HG03108 (cell line): Measurements from ENCODE around the gene CHRNE.
A peak's percentile ranks its signal among the peaks of the same experiment; 100 is the strongest.
"Not testable (repeated sequence)": the region's sequence is repeated elsewhere in the genome, so short reads cannot be mapped to it uniquely, and the experiment has no call there.

ENCODE experiments used
- ATAC-seq: cut with Tn5 transposase; IDR thresholded peaks from one replicate; pipeline ENCODE4 v1.9.1; 2021; ENCODE audit warnings: moderate library complexity; ENCODE audit not compliant: unreplicated experiment

The CHRNE gene

GRCh38 chr17:4939796-4940554 is 37.1 kb upstream of the CHRNE start, which contains the start of the genes RNF167 and SLC25A11:
RNF167 (plus strand) TSS chr17:4940268; CDS start chr17:4940910, 642 bp downstream.
SLC25A11 (minus strand) TSS chr17:4940046; CDS start chr17:4939910, 136 bp downstream.
- peak; percentile 73 for ATAC-seq

GRCh38 chr17:4939546-4939795 is 36.6 kb upstream of the CHRNE start:
- ATAC-seq = no peak

GRCh38 chr17:4938688-4939545 is 36.0 kb upstream of the CHRNE start:
- no peak for ATAC-seq

- no peak for ATAC-seq
Measured at GRCh38 chr17:4938069-4938491, 35.2 kb upstream of the CHRNE start.

GRCh38 chr17:4937553-4937952 is 34.7 kb upstream of the CHRNE start:
- ATAC-seq = no peak

- ATAC-seq = no peak
Measured at GRCh38 chr17:4936436-4936835, 33.5 kb upstream of the CHRNE start.

- ATAC-seq = no peak
Measured at GRCh38 chr17:4935650-4936049, 32.8 kb upstream of the CHRNE start.

- no peak for ATAC-seq
Measured at GRCh38 chr17:4934173-4934979, 31.5 kb upstream of the CHRNE start.

GRCh38 chr17:4933646-4934045 is 30.7 kb upstream of the CHRNE start:
- ATAC-seq = no peak

- ATAC-seq = no peak
Measured at GRCh38 chr17:4932756-4933155, 29.9 kb upstream of the CHRNE start.

- no peak for ATAC-seq
Measured at GRCh38 chr17:4931963-4932362, 29.1 kb upstream of the CHRNE start, which contains the start of gene GP1BA. GP1BA (plus strand) TSS chr17:4932277; CDS start chr17:4932605, 328 bp downstream.

- no peak for ATAC-seq
Measured at GRCh38 chr17:4928881-4929280, 26.0 kb upstream of the CHRNE start.

- not testable (repeated sequence) for ATAC-seq
Measured at GRCh38 chr17:4926577-4927335, 23.9 kb upstream of the CHRNE start.

GRCh38 chr17:4921320-4921719 is 18.4 kb upstream of the CHRNE start:
- ATAC-seq = no peak

GRCh38 chr17:4920351-4921048 is 17.6 kb upstream of the CHRNE start:
- no peak for ATAC-seq

GRCh38 chr17:4919511-4920047 is 16.7 kb upstream of the CHRNE start:
- no peak for ATAC-seq

GRCh38 chr17:4914551-4914950 is 11.7 kb upstream of the CHRNE start:
- not testable (repeated sequence) for ATAC-seq

- ATAC-seq = no peak
Measured at GRCh38 chr17:4913994-4914393, 11.1 kb upstream of the CHRNE start.

- ATAC-seq = peak; percentile 77
Measured at GRCh38 chr17:4908711-4909496, 6.0 kb upstream of the CHRNE start.
